K562 (cell line): ENCODE data around the gene AAR2. TPM values are rescaled to one million over a fixed set of nuclear protein-coding genes. Genes with fewer than 3 reads are reported as not detected.

Source experiments
- ATAC-seq: fragments of 200-7000 bp; cut with Tn5 transposase; 3 replicates; pipeline ENCODE4 v1.9.1; 2020; ENCODE audit warnings: moderate library complexity
- BruUV-seq: library from RNA; stranded (reverse); fragments of 400-500 nt; replicated peaks from 2 replicates; lab custom pipeline; 2021; lab: Mats Ljungman, UMichigan
- CTCF ChIA-PET: fragments of 300-600 bp; formaldehyde crosslinking; extraction: SDS; loops from one replicate; lab custom pipeline; 2021; ENCODE audit warnings: low intra/inter-chr PET ratio; lab: Yijun Ruan, JAX
- POLR2A ChIA-PET: fragments of 300-600, 350-650 bp; sonication (Branson Sonifier 250); formaldehyde crosslinking; extraction: SDS; loops from one replicate; lab custom pipeline; 2021; ENCODE audit warnings: antibody characterized with exemption, inconsistent platforms; lab: Yijun Ruan, JAX
- DNase-seq, 4 experiments: peaks; one replicate each; pipeline versions ENCODE4 v3.0.0 to v3.0.0-alpha.2; 2011 to 2018; ENCODE audit warnings: low spot score in 3 of 4, mixed read lengths in 3 of 4; ENCODE audit errors: extremely low read depth in 1 of 4
- FAIRE-seq: peaks from 2 replicates; lab custom pipeline; 2011; peaks lifted over from hg19 to GRCh38; lab: Jason Lieb, UNC
- H2AFZ ChIP-seq: 2 replicates; pipeline ENCODE4 v1.6.0; 2011; ENCODE audit warnings: low read depth, low read length, control low read depth, inconsistent platforms
- H3K27ac ChIP-seq: fragments of 200-600 bp; 3 replicates; pipeline ENCODE4 v1.8.0; 2011; ENCODE audit warnings: low read depth, mild to moderate bottlenecking, control low read depth, inconsistent platforms, low read length, moderate library complexity, mixed read lengths; ENCODE audit errors: extremely low read depth
- H3K27me3 ChIP-seq, 2 experiments: fragments of 300-600 bp in 1 of 2; 2 replicates in 1 of 2; 3 replicates in 1 of 2; pipeline versions ENCODE4 v1.6.0 to v1.8.0; 2011; ENCODE audit warnings: inconsistent platforms in 2 of 2, low read length in 2 of 2, mild to moderate bottlenecking in 1 of 2, mixed read lengths in 1 of 2, moderate library complexity in 1 of 2; ENCODE audit not compliant: control insufficient read depth in 2 of 2, insufficient read depth in 2 of 2
- H3K36me3 ChIP-seq: fragments of 300-600 bp; 3 replicates; pipeline ENCODE4 v1.8.0; 2011; ENCODE audit warnings: mild to moderate bottlenecking, low read length, inconsistent platforms; ENCODE audit not compliant: control insufficient read depth, insufficient read depth
- H3K4me1 ChIP-seq, 2 experiments: fragments of 200-600 bp in 1 of 2; replicated peaks in 1 of 2; 2 replicates in 1 of 2; 3 replicates in 1 of 2; pipeline versions ENCODE4 v1.5.1 to v1.8.0; 2011; ENCODE audit warnings: inconsistent platforms in 2 of 2, low read length in 2 of 2, mild to moderate bottlenecking in 1 of 2, mixed read lengths in 1 of 2, moderate library complexity in 1 of 2; ENCODE audit not compliant: control insufficient read depth in 2 of 2, insufficient read depth in 2 of 2
- H3K4me2 ChIP-seq: 2 replicates; pipeline ENCODE4 v1.6.1; 2011; ENCODE audit warnings: low read length, control low read depth, inconsistent platforms, mixed read lengths; ENCODE audit not compliant: insufficient read depth
- H3K4me3 ChIP-seq: fragments of 200-600 bp; sonication (generic), shearing (Covaris generic); 2 replicates; pipeline ENCODE4 v1.5.1; 2016; ENCODE audit warnings: control low read depth, inconsistent platforms
- H3K79me2 ChIP-seq: fragments of 200-600 bp; 3 replicates; pipeline ENCODE4 v1.8.0; 2011; ENCODE audit warnings: low read length, inconsistent platforms; ENCODE audit not compliant: control insufficient read depth, insufficient read depth
- H3K9ac ChIP-seq, 2 experiments: 2 replicates each; pipeline versions ENCODE4 v1.6.0 to v1.6.1; 2011; ENCODE audit warnings: low read depth in 2 of 2, low read length in 2 of 2, control low read depth in 1 of 2, inconsistent platforms in 1 of 2, mild to moderate bottlenecking in 1 of 2, mixed read lengths in 1 of 2; ENCODE audit not compliant: insufficient read depth in 1 of 2
- H3K9me1 ChIP-seq: one replicate; pipeline ENCODE4 v1.6.0; 2011; ENCODE audit warnings: inconsistent platforms, mild to moderate bottlenecking, low read length, moderate library complexity; ENCODE audit not compliant: control insufficient read depth, insufficient read depth
- H3K9me3 ChIP-seq: replicated peaks from 2 replicates; pipeline ENCODE4 v1.5.1; 2011; ENCODE audit warnings: low read depth, low read length, inconsistent platforms; ENCODE audit not compliant: control insufficient read depth, insufficient read depth
- H4K20me1 ChIP-seq: replicated peaks from 2 replicates; pipeline ENCODE4 v1.6.1; 2011; ENCODE audit warnings: low read length, inconsistent platforms, mixed read lengths; ENCODE audit not compliant: control insufficient read depth, insufficient read depth
- HEY1 ChIP-seq: fragments of 250-450 bp; sonication (Bioruptor Pico); IDR thresholded peaks from 2 replicates; pipeline ENCODE4 v1.5.0; 2020; ENCODE audit warnings: mild to moderate bottlenecking, moderate library complexity, borderline replicate concordance
- HNRNPK ChIP-seq: fragments of 200-400 bp; formaldehyde crosslinking; IDR thresholded peaks from one replicate; pipeline ENCODE4 v1.6.1; 2018; ENCODE audit warnings: mild to moderate bottlenecking, low read depth, low read length; ENCODE audit not compliant: poor library complexity, severe bottlenecking
- NFYB ChIP-seq: IDR thresholded peaks from 2 replicates; pipeline ENCODE4 v1.6.1; 2011; ENCODE audit warnings: mild to moderate bottlenecking, moderate library complexity; ENCODE audit not compliant: insufficient read length; ENCODE audit errors: extremely low read depth
- RBM15 ChIP-seq: fragments of 200-400 bp; formaldehyde crosslinking; IDR thresholded peaks from 2 replicates; pipeline ENCODE4 v1.6.1; 2018; ENCODE audit warnings: mild to moderate bottlenecking, low read length, moderate library complexity; ENCODE audit not compliant: insufficient read depth
- TCF3 ChIP-seq: sonication (generic); formaldehyde crosslinking; IDR thresholded peaks from 2 replicates; pipeline ENCODE4 v1.4.0; 2020; ENCODE audit warnings: mild to moderate bottlenecking, missing genetic modification reagents
- ZNF668 ChIP-seq: fragments of 250-450 bp; sonication (Bioruptor Pico); IDR thresholded peaks from 2 replicates; pipeline ENCODE4 v1.8.0; 2022; ENCODE audit warnings: mild to moderate bottlenecking, inconsistent platforms
- WGBS: fragments of 100-300 bp; shearing (Covaris generic); methylation state at CpG from one replicate; pipeline ENCODE4 v1.1.6; 2016; ENCODE audit warnings: low coverage, mixed read lengths; ENCODE audit not compliant: insufficient coverage; ENCODE audit errors: missing lambda C conversion rate; 5-methylcytosine and 5-hydroxymethylcytosine counted together
- in situ Hi-C: fragments of 300-500 bp; cut with MboI; formaldehyde crosslinking; loops from 4 replicates; pipeline ENCODE4 v1.15.0; 2018; ENCODE audit warnings: inconsistent platforms, mixed read lengths
- intact Hi-C: fragments of 100-400 bp; cut with micrococcal nuclease; formaldehyde crosslinking; loops from 2 replicates; pipeline ENCODE4 v1.14.2; 2022
- polyA plus RNA-seq, 8 experiments: library from polyadenylated mRNA; depleted of rRNA in 4 of 8; stranded (reverse) in 5 of 8; unstranded in 3 of 8; fragments of >200 nt; fragmentation: Nextera tagmentation in 2 of 8; fragmentation: Illumina TruSeq in 1 of 8; extraction: Ambion mirVana in 2 of 8; extraction: Trizol in 1 of 8; gene quantifications; 2 replicates each; pipeline versions ENCODE4 v1.2.1 to v1.2.3, GENCODE V29; 2011 to 2014; ENCODE audit warnings: inconsistent platforms in 1 of 8, missing spikeins in 1 of 8
- total RNA-seq, 7 experiments: library from RNA; depleted of rRNA in 6 of 7; stranded (reverse); fragments of >200 nt in 6 of 7; fragmentation: Illumina TruSeq in 2 of 7; extraction: Trizol in 2 of 7; gene quantifications; 2 replicates each; pipeline versions ENCODE4 v1.2.1 to v1.2.3, GENCODE V29; 2011 to 2021; ENCODE audit warnings: low replicate concordance in 1 of 7
- TF ChIP-seq, protein P1 (sequence below): fragments of 200-800 bp; sonication (Bioruptor generic); IDR thresholded peaks from 2 replicates; pipeline ENCODE4 v1.6.1; 2017; ENCODE audit warnings: missing genetic modification characterization, missing compliant biosample characterization
- TF ChIP-seq, protein P2 (sequence below): sonication (generic); formaldehyde crosslinking; IDR thresholded peaks from 2 replicates; pipeline ENCODE4 v1.8.0; 2022; ENCODE audit warnings: missing genetic modification reagents, mild to moderate bottlenecking, moderate library complexity, borderline replicate concordance

The AAR2 gene
- total and polyA plus RNA-seq, 9 of the 15 experiments (the other 6 are each of a cell fraction or from before 2014, with no cell fraction given): 6.5 to 36.2 (median 24.7) TPM

DNA sequence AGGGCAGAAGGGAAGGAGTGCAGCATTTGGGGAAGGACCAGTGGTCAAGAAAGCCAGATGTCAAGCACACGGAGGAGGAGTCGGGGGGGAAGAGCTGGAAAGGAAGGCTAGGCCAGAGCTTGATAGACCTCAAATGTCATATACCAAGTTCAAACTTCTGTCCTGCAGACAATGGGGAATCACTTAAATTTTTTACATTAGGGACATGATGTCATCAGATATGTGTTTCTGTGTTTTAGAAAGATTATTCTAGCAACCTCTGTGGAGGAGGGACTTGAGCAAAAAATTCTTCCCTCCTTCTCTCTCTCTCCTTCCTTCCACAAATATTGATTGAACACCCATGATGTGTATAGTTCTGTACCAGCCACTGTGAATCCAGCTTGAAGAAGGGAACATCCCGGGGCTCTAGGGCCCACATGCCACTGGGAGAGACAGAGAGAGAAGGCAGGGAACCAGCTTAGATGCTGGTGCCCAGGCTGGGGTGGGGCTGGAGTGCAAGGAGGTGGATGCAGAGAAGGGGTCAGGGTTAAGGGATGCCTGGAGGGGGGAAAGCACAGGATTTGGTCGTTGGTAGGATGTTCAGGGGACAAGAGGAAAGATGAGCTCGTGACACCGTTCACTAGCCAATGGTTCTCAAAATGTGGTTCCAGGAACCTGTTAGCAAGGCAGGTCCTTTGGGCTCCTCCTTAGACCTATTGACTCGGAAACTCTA lies 19.8 kb upstream of the AAR2 start:
- Histone ChIP-seq H3K9me1 (no peaks in the 10 kb centered on the region), H4K20me1 (peaks cover 11% of the 10 kb centered on the region), H3K4me3 (no peak overlapping the region), H3K4me2 (no peak overlapping the region), H3K4me1 (no peaks in the 10 kb centered on the region), H3K9ac (no peak overlapping the region; a peak in 1 of 4 replicates), H3K27me3 (peaks cover 27 to 62% of the 10 kb centered on the region in 2 experiments), H3K79me2 (no peaks in the 10 kb centered on the region), H3K9me3 (no peaks in the 10 kb centered on the region), H2AFZ (no peak overlapping the region), H3K36me3 (no peaks in the 10 kb centered on the region), H3K27ac (no peak overlapping the region)
- no TSS peak for BruUV-seq
- intact Hi-C loops (no loop called here), in situ Hi-C loops (loop anchor here (25.0 kb wide), 1 partner anchor 221 kb away; no protein-coding TSS in a partner anchor)
- ChIA-PET CTCF (interaction anchor here (1.7 kb wide), 1 partner anchor 183 kb away, joined by 4 read pairs; no protein-coding TSS in a partner anchor), POLR2A (interaction anchor here (0.6 to 0.9 kb wide), 2 partner anchors 9 to 187 kb away, joined by 3 to 4 read pairs; no protein-coding TSS in a partner anchor)
- ATAC-seq: no peak
- TF ChIP-seq RBM15: no peak
- TF ChIP-seq, protein P1, sequence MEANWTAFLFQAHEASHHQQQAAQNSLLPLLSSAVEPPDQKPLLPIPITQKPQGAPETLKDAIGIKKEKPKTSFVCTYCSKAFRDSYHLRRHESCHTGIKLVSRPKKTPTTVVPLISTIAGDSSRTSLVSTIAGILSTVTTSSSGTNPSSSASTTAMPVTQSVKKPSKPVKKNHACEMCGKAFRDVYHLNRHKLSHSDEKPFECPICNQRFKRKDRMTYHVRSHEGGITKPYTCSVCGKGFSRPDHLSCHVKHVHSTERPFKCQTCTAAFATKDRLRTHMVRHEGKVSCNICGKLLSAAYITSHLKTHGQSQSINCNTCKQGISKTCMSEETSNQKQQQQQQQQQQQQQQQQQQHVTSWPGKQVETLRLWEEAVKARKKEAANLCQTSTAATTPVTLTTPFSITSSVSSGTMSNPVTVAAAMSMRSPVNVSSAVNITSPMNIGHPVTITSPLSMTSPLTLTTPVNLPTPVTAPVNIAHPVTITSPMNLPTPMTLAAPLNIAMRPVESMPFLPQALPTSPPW (CRISPR knock-in tag): no peak
- no peak for TF ChIP-seq NFYB
- TF ChIP-seq HNRNPK: no peak
- TF ChIP-seq, protein P2, sequence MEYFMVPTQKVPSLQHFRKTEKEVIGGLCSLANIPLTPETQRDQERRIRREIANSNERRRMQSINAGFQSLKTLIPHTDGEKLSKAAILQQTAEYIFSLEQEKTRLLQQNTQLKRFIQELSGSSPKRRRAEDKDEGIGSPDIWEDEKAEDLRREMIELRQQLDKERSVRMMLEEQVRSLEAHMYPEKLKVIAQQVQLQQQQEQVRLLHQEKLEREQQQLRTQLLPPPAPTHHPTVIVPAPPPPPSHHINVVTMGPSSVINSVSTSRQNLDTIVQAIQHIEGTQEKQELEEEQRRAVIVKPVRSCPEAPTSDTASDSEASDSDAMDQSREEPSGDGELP: no peak
- no peak for TF ChIP-seq ZNF668 (CRISPR knock-in tag)
- TF ChIP-seq TCF3 (CRISPR knock-in tag): no peak
- no peak for TF ChIP-seq HEY1 (CRISPR knock-in tag)
- FAIRE-seq: no peak
- 1% methylated on average over 7 of the region's 7 CpGs for WGBS
- no peak for DNase-seq
